ENCODE measurements around the gene LMAN1.

The LMAN1 gene

DNA sequence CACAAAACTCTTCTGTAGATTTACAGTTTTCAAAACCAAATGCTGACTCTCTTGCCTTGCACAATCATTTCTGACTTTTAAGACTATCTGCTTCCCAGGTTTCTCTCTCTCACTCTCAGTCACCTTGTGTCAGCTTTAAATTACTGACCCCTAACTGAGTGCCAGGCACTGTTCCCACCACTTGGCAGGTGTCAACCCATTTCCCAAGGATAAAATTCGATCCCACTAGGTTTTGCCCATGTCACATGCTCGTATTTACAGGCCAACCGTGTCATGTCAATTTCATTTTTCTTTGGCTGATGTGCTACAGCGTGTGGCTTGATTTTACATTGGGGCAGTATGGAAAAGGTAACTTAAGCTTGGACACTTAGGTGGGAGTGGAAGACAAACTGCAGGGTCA, 26.1 kb upstream of the LMAN1 start:
- no peak overlapping the region for H3K27ac ChIP-seq (ENCODE audit: low read depth, low read length)
- H3K4me3 ChIP-seq (ENCODE audit: low read depth in 1 of 5, low read length in 5 of 5) = no peak overlapping the region
- H3K36me3 ChIP-seq (ENCODE audit: control insufficient read depth in 5 of 5, insufficient read depth in 5 of 5, low read length in 5 of 5) = no peaks in the 10 kb centered on the region
- H3K9ac ChIP-seq (ENCODE audit: low read length in 5 of 5) = no peak overlapping the region
- H3K4me1 ChIP-seq (ENCODE audit: control insufficient read depth in 5 of 5, insufficient read depth in 5 of 5, low read length in 5 of 5) = no peaks in the 10 kb centered on the region
- no peaks in the 10 kb centered on the region for H3K9me3 ChIP-seq (ENCODE audit: control insufficient read depth in 5 of 5, low read length in 5 of 5)
- no peaks in the 10 kb centered on the region for H3K27me3 ChIP-seq (ENCODE audit: control insufficient read depth in 5 of 5, insufficient read depth in 4 of 5, low read length in 5 of 5)

DNA sequence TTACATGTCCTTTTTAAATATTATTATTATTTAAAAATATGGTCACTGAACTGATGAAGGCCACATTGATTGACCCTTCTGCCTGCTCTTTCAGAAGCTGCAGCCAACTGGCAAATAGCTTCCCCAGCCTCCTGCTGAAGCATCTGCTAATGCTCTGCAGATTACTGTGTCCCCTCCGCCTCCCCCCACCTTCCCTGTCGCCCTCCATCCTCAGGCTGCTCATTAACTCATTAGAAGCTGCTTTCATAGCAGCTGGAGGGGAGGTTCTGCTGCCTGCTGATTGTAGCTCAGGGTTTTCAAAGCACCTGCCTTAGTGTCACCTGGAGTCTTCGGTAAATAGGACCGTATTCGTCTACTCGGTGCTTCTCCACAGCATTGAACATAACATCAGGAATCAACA, 24.8 kb upstream of the LMAN1 start:
- Histone ChIP-seq H3K9ac (ENCODE audit: low read length in 5 of 5) (no peak overlapping the region), H3K4me1 (ENCODE audit: control insufficient read depth in 5 of 5, insufficient read depth in 5 of 5, low read length in 5 of 5) (no peaks in the 10 kb centered on the region), H3K9me3 (ENCODE audit: control insufficient read depth in 5 of 5, low read length in 5 of 5) (no peaks in the 10 kb centered on the region), H3K4me3 (ENCODE audit: low read depth in 1 of 5, low read length in 5 of 5) (no peak overlapping the region), H3K27me3 (ENCODE audit: control insufficient read depth in 5 of 5, insufficient read depth in 4 of 5, low read length in 5 of 5) (peaks cover 0 to 3% (median 0%) of the 10 kb centered on the region in 5 donors), H3K36me3 (ENCODE audit: control insufficient read depth in 5 of 5, insufficient read depth in 5 of 5, low read length in 5 of 5) (no peaks in the 10 kb centered on the region), H3K27ac (ENCODE audit: low read depth, low read length) (no peak overlapping the region)

DNA sequence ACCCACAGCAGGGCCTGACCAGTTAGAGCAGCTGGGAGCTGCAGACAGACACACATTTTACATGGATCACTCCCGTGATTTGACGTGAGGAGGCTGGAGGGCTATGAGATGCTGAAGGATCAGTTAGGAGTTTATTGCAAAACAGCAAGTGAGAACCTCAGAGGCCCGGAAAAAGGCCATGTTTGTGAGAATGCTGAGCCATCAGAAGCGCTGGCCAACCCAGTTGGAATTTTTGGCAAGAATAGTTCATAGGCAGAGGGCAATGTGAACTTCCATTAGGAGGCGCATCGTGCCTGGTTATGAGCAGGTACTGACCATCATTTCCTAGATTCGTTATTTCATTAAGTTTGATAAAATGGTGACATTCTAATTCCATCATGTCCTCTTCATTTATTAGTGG, 23.3 kb upstream of the LMAN1 start:
- Histone ChIP-seq H3K36me3 (ENCODE audit: control insufficient read depth in 5 of 5, insufficient read depth in 5 of 5, low read length in 5 of 5) (no peaks in the 10 kb centered on the region), H3K9me3 (ENCODE audit: control insufficient read depth in 5 of 5, low read length in 5 of 5) (no peaks in the 10 kb centered on the region), H3K27ac (ENCODE audit: low read depth, low read length) (no peak overlapping the region), H3K4me1 (ENCODE audit: control insufficient read depth in 5 of 5, insufficient read depth in 5 of 5, low read length in 5 of 5) (no peaks in the 10 kb centered on the region), H3K27me3 (ENCODE audit: control insufficient read depth in 5 of 5, insufficient read depth in 4 of 5, low read length in 5 of 5) (peaks cover 0 to 7% (median 0%) of the 10 kb centered on the region in 5 donors), H3K4me3 (ENCODE audit: low read depth in 1 of 5, low read length in 5 of 5) (no peak overlapping the region), H3K9ac (ENCODE audit: low read length in 5 of 5) (no peak overlapping the region)

DNA sequence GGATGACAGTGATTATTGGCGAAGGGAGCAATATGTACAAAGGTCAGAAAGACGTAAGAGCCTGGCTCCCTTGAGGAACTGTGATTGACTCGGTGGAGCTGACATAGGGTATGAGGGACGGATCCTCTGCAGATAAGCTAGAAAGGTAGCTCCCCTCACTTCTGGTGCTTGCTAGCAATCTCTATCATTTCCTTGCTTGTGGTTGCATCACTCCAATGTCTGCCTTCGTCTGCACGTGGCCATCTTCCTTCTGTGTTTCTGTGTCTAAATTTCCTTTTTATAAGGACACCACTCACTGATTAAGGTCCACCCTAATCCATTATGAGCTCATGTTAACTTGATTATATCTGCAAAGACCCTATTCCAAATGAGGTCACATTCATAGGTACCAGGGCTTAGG, 22.9 kb upstream of the LMAN1 start:
- no peak overlapping the region for H3K27ac ChIP-seq (ENCODE audit: low read depth, low read length)
- H3K4me3 ChIP-seq (ENCODE audit: low read depth in 1 of 5, low read length in 5 of 5) = no peak overlapping the region
- peaks cover 0 to 7% (median 0%) of the 10 kb centered on the region in 5 donors for H3K27me3 ChIP-seq (ENCODE audit: control insufficient read depth in 5 of 5, insufficient read depth in 4 of 5, low read length in 5 of 5)
- no peak overlapping the region for H3K9ac ChIP-seq (ENCODE audit: low read length in 5 of 5)
- no peaks in the 10 kb centered on the region for H3K9me3 ChIP-seq (ENCODE audit: control insufficient read depth in 5 of 5, low read length in 5 of 5)
- no peaks in the 10 kb centered on the region for H3K36me3 ChIP-seq (ENCODE audit: control insufficient read depth in 5 of 5, insufficient read depth in 5 of 5, low read length in 5 of 5)
- H3K4me1 ChIP-seq (ENCODE audit: control insufficient read depth in 5 of 5, insufficient read depth in 5 of 5, low read length in 5 of 5) = no peaks in the 10 kb centered on the region

DNA sequence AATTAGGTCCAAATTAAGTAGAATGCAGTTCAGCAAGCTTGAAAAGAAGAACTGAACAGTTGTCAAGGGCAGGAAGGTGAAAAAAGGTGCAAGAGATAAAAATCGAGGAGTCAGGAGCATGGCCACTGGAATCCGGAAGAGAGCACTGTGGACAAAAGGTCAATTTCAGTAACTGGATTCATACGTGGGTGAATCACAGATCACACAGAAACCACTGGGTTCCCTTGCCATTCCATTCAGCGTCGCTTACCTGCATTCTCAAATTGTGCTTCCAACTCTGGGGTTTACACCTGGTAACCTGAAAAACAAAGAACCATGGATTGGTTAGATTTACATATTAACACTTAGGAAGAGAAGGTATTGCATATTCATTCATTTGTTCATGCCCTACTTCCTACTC, 21.6 kb upstream of the LMAN1 start:
- Histone ChIP-seq H3K27ac (ENCODE audit: low read depth, low read length) (no peak overlapping the region), H3K4me1 (ENCODE audit: control insufficient read depth in 5 of 5, insufficient read depth in 5 of 5, low read length in 5 of 5) (no peaks in the 10 kb centered on the region), H3K36me3 (ENCODE audit: control insufficient read depth in 5 of 5, insufficient read depth in 5 of 5, low read length in 5 of 5) (no peaks in the 10 kb centered on the region), H3K9me3 (ENCODE audit: control insufficient read depth in 5 of 5, low read length in 5 of 5) (no peaks in the 10 kb centered on the region), H3K9ac (ENCODE audit: low read length in 5 of 5) (no peak overlapping the region), H3K27me3 (ENCODE audit: control insufficient read depth in 5 of 5, insufficient read depth in 4 of 5, low read length in 5 of 5) (peaks cover 0 to 7% (median 2%) of the 10 kb centered on the region in 5 donors), H3K4me3 (ENCODE audit: low read depth in 1 of 5, low read length in 5 of 5) (no peak overlapping the region)

DNA sequence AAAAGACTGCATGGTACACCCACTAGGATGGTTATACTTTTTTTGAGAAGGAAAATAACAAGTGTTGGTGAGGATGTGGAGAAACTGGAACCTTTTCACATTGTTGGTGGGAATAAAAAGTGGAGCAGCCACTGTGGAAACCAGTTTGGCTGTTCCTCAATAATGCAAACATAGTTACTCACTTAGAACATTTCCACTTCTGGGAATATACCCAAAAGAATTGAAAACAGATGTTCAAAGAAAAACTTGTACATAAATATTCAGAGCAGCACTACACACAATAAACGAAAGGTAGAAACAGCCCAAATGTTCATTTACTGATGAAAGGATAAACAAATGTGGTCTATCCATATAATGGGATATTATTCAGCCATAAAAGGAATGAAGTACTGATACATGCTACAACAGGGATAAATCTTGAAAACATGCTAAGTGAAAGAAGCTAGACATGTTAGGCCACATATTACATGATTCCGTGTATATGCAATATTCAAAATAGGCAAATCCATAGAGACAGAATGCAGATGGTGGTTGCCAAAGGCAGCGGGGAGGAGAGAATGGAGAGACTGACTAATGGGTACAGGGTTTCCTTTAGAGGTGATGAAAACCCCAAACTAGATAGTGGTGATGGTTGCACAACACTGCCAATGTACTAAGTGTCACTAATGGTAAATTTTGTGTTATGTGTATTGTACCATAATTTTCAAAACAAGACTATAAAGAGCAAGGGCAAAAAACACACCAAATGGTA, 20.9 kb upstream of the LMAN1 start:
- H3K27ac ChIP-seq (ENCODE audit: low read depth, low read length) = no peak overlapping the region
- no peaks in the 10 kb centered on the region for H3K9me3 ChIP-seq (ENCODE audit: control insufficient read depth in 5 of 5, low read length in 5 of 5)
- H3K4me1 ChIP-seq (ENCODE audit: control insufficient read depth in 5 of 5, insufficient read depth in 5 of 5, low read length in 5 of 5) = no peaks in the 10 kb centered on the region
- no peak overlapping the region for H3K4me3 ChIP-seq (ENCODE audit: low read depth in 1 of 5, low read length in 5 of 5)
- no peak overlapping the region for H3K9ac ChIP-seq (ENCODE audit: low read length in 5 of 5)
- no peaks in the 10 kb centered on the region for H3K36me3 ChIP-seq (ENCODE audit: control insufficient read depth in 5 of 5, insufficient read depth in 5 of 5, low read length in 5 of 5)
- H3K27me3 ChIP-seq (ENCODE audit: control insufficient read depth in 5 of 5, insufficient read depth in 4 of 5, low read length in 5 of 5) = peaks cover 0 to 7% (median 2%) of the 10 kb centered on the region in 5 donors

DNA sequence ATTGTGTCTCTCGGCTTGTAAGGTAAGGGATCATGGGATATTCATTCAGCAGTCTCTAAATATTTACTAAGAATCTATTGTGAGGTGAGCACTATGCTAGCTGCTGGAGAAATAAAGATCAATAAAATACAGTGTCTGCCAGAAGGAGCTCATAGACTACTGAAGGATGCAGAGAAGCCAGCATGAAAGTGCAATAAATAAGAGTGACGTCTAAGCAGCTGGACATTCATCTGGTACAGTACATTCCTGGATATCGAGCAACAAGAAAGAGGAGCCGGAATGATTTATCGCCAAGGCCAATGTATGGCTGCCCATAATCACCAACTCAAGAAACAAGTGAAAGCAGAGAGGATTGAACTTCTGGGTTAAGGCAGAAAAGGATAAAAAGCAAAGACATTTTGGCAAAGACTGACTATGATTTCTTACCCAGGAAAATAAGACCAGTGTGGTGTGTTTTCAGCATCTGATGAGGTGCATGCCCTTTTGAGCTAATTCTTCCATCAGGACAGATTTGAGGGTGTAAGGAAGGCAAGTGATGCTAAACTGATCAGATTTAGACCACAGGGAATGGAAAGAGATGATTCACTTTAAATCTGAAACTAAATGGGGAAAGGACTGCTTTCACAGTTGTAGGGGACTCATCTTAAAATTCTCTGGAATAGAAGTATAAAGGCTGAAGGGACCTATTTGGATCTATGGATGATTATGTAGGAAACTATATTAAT, 18.7 kb upstream of the LMAN1 start:
- no peak overlapping the region for H3K9ac ChIP-seq (ENCODE audit: low read length in 5 of 5)
- no peaks in the 10 kb centered on the region for H3K36me3 ChIP-seq (ENCODE audit: control insufficient read depth in 5 of 5, insufficient read depth in 5 of 5, low read length in 5 of 5)
- no peaks in the 10 kb centered on the region for H3K4me1 ChIP-seq (ENCODE audit: control insufficient read depth in 5 of 5, insufficient read depth in 5 of 5, low read length in 5 of 5)
- no peak overlapping the region for H3K4me3 ChIP-seq (ENCODE audit: low read depth in 1 of 5, low read length in 5 of 5)
- peaks cover 0 to 7% (median 3%) of the 10 kb centered on the region in 5 donors for H3K27me3 ChIP-seq (ENCODE audit: control insufficient read depth in 5 of 5, insufficient read depth in 4 of 5, low read length in 5 of 5)
- H3K9me3 ChIP-seq (ENCODE audit: control insufficient read depth in 5 of 5, low read length in 5 of 5) = no peaks in the 10 kb centered on the region
- no peak overlapping the region for H3K27ac ChIP-seq (ENCODE audit: low read depth, low read length)

DNA sequence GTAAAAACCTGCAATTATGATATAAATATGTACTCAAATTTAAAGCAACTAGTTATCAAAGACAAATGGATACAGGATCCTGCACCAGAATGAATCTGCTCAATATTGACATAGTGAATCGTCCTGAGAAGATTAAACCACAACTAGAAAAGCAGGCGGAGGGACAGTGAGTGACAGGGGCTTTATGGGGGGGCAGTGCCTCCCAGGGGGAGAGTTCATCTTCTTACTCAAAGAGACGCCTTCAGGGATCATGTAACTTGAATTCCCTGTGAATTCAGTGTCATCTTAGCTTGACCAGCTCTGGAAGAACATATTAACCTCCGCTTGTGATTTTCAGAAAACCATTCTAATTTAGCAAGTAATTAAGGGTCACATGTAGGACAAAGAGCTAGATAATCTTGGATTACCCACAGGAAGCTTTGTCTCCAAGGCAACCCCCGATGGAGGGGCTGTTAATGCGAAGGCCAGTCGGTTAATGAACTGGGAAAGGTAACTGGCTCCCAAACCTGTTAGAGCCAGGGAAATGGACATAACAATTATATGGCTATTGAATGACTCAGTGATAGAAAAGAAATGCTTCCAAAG, 17.4 kb upstream of the LMAN1 start:
- Histone ChIP-seq H3K27me3 (ENCODE audit: control insufficient read depth in 5 of 5, insufficient read depth in 4 of 5, low read length in 5 of 5) (peaks cover 2 to 10% (median 5%) of the 10 kb centered on the region in 5 donors), H3K4me1 (ENCODE audit: control insufficient read depth in 5 of 5, insufficient read depth in 5 of 5, low read length in 5 of 5) (no peaks in the 10 kb centered on the region), H3K36me3 (ENCODE audit: control insufficient read depth in 5 of 5, insufficient read depth in 5 of 5, low read length in 5 of 5) (no peaks in the 10 kb centered on the region)

DNA sequence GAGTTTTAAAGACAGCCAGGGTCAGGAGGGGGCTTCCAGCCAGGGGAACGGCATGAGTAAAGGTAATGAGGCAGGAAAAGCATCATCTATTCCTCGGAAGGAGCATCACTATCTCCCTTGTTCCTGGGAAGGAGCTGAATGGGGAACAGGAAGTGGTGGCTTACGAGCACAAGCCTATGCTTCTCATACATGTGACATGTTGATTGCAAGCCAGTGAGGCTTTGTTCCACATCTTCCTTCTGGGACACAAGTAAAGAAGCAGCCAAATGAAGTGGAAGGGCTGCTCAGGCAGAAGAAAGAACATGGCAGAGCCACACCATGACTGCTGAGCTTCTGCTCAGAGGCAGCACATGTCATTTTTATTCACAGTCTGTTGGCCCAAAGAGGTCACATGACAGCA, 15.1 kb upstream of the LMAN1 start:
- Histone ChIP-seq H3K4me1 (ENCODE audit: control insufficient read depth in 5 of 5, insufficient read depth in 5 of 5, low read length in 5 of 5) (no peaks in the 10 kb centered on the region), H3K9me3 (ENCODE audit: control insufficient read depth in 5 of 5, low read length in 5 of 5) (no peaks in the 10 kb centered on the region), H3K27ac (ENCODE audit: low read depth, low read length) (no peak overlapping the region), H3K4me3 (ENCODE audit: low read depth in 1 of 5, low read length in 5 of 5) (no peak overlapping the region), H3K36me3 (ENCODE audit: control insufficient read depth in 5 of 5, insufficient read depth in 5 of 5, low read length in 5 of 5) (no peaks in the 10 kb centered on the region), H3K27me3 (ENCODE audit: control insufficient read depth in 5 of 5, insufficient read depth in 4 of 5, low read length in 5 of 5) (peaks cover 2 to 10% (median 4%) of the 10 kb centered on the region in 5 donors), H3K9ac (ENCODE audit: low read length in 5 of 5) (no peak overlapping the region)

More for the DNA sequence above, 17.4 kb upstream of the LMAN1 start:
- Histone ChIP-seq H3K9me3 (ENCODE audit: control insufficient read depth in 5 of 5, low read length in 5 of 5) (no peaks in the 10 kb centered on the region), H3K9ac (ENCODE audit: low read length in 5 of 5) (no peak overlapping the region), H3K27ac (ENCODE audit: low read depth, low read length) (no peak overlapping the region), H3K4me3 (ENCODE audit: low read depth in 1 of 5, low read length in 5 of 5) (no peak overlapping the region)

DNA sequence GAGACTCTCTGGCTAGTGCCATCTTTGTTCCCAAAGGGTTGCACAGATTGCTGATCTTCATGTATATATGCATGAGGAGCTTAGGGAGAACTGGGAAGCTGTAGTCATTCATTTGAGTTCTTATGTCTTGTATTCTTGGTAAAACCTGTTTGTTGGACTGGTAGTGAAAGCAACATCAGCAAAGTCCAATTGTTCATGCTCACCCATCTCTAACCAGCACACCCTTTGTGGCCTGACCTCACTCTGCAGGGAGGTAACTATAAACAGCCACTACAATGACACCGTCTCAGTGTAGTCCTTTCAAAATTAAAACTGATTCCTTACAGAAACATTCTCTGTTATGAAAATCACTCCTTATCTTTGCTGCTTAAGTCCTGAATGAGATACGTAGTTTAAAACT, 13.9 kb upstream of the LMAN1 start:
- H3K27ac ChIP-seq (ENCODE audit: low read depth, low read length) = no peak overlapping the region
- no peak overlapping the region for H3K9ac ChIP-seq (ENCODE audit: low read length in 5 of 5)
- no peaks in the 10 kb centered on the region for H3K4me1 ChIP-seq (ENCODE audit: control insufficient read depth in 5 of 5, insufficient read depth in 5 of 5, low read length in 5 of 5)
- no peak overlapping the region for H3K4me3 ChIP-seq (ENCODE audit: low read depth in 1 of 5, low read length in 5 of 5)
- peaks cover 2 to 5% (median 3%) of the 10 kb centered on the region in 5 donors for H3K27me3 ChIP-seq (ENCODE audit: control insufficient read depth in 5 of 5, insufficient read depth in 4 of 5, low read length in 5 of 5)
- no peaks in the 10 kb centered on the region for H3K36me3 ChIP-seq (ENCODE audit: control insufficient read depth in 5 of 5, insufficient read depth in 5 of 5, low read length in 5 of 5)
- H3K9me3 ChIP-seq (ENCODE audit: control insufficient read depth in 5 of 5, low read length in 5 of 5) = no peaks in the 10 kb centered on the region
